Smooth muscle cell (in vitro differentiated cells): ENCODE data around the gene OR51M1. TPM values are rescaled to one million over a fixed set of nuclear protein-coding genes. Genes with fewer than 3 reads are reported as not detected.

ENCODE experiments used
- DNase-seq: peaks from one replicate; lab custom pipeline; 2025; ENCODE audit not compliant: unreplicated experiment; lab: John Stamatoyannopoulos, UW
- H2AFZ ChIP-seq: fragments of 200-600 bp; sonication (generic); 2 replicates; pipeline ENCODE4 v1.6.0; 2016; ENCODE audit warnings: antibody characterized with exemption, low read depth, mild to moderate bottlenecking
- H3F3A ChIP-seq: fragments of 200-600 bp; sonication (generic); 2 replicates; pipeline ENCODE4 v1.6.0; 2017; ENCODE audit warnings: antibody characterized with exemption, low read depth
- H3K27ac ChIP-seq: fragments of 200-600 bp; sonication (generic); 2 replicates; pipeline ENCODE4 v1.5.1; 2016; ENCODE audit warnings: low read depth, mild to moderate bottlenecking
- H3K27me3 ChIP-seq: fragments of 200-600 bp; sonication (generic); 2 replicates; pipeline ENCODE4 v1.6.1; 2016; ENCODE audit warnings: low read depth, mild to moderate bottlenecking
- H3K36me3 ChIP-seq: fragments of 200-600 bp; sonication (generic); 2 replicates; pipeline ENCODE4 v1.5.1; 2016; ENCODE audit warnings: low read depth
- H3K4me1 ChIP-seq: fragments of 200-600 bp; sonication (generic); 2 replicates; pipeline ENCODE4 v1.5.1; 2016; ENCODE audit warnings: low read depth
- H3K4me2 ChIP-seq: fragments of 200-600 bp; sonication (generic); 2 replicates; pipeline ENCODE4 v1.6.0; 2016; ENCODE audit warnings: mild to moderate bottlenecking
- H3K4me3 ChIP-seq: fragments of 200-600 bp; sonication (generic); 2 replicates; pipeline ENCODE4 v1.5.1; 2016; ENCODE audit warnings: mild to moderate bottlenecking
- H3K79me2 ChIP-seq: fragments of 200-600 bp; sonication (generic); 2 replicates; pipeline ENCODE4 v1.6.0; 2016; ENCODE audit warnings: low read depth, mild to moderate bottlenecking
- H3K9ac ChIP-seq: fragments of 200-600 bp; sonication (generic); 2 replicates; pipeline ENCODE4 v1.6.0; 2016; ENCODE audit warnings: low read depth
- H3K9me3 ChIP-seq: fragments of 200-600 bp; sonication (generic); replicated peaks from 2 replicates; pipeline ENCODE4 v1.5.1; 2016; ENCODE audit warnings: low read depth
- H4K20me1 ChIP-seq: fragments of 200-600 bp; sonication (generic); 2 replicates; pipeline ENCODE4 v1.6.0; 2016; ENCODE audit warnings: low read depth
- CTCF ChIP-seq: fragments of 200-600 bp; sonication (generic); IDR thresholded peaks from 2 replicates; pipeline ENCODE4 v1.5.1; 2017; ENCODE audit warnings: borderline replicate concordance, mild to moderate bottlenecking, antibody characterized with exemption; ENCODE audit not compliant: insufficient read depth, poor library complexity, severe bottlenecking
- WGBS: methylation state at CpG from one replicate; pipeline ENCODE4 v1.1.7; 2016; ENCODE audit warnings: low lambda C conversion rate; 5-methylcytosine and 5-hydroxymethylcytosine counted together
- polyA plus RNA-seq: library from polyadenylated mRNA; unstranded; fragments of >200 nt; fragmentation: Nextera tagmentation; extraction: Ambion mirVana; gene quantifications from 2 replicates; pipeline ENCODE4 v1.2.1, GENCODE V29; 2016
- total RNA-seq: library from RNA; depleted of rRNA; stranded (reverse); fragments of >200 nt; gene quantifications from 2 replicates; pipeline ENCODE4 v1.2.3, GENCODE V29; 2014

Gene OR51M1
- total and polyA plus RNA-seq, 2 experiments from 2014 or later: not detected

- Histone ChIP-seq H3F3A (no peaks in the 10 kb centered on the region), H3K79me2 (no peaks in the 10 kb centered on the region), H3K4me3 (no peak overlapping the region), H3K9ac (no peak overlapping the region), H3K27ac (no peak overlapping the region), H3K36me3 (no peaks in the 10 kb centered on the region), H4K20me1 (no peaks in the 10 kb centered on the region), H3K4me1 (peaks cover 15% of the 10 kb centered on the region), H2AFZ (no peak overlapping the region), H3K4me2 (no peak overlapping the region), H3K27me3 (no peaks in the 10 kb centered on the region), H3K9me3 (no peaks in the 10 kb centered on the region)
- peak; percentile 85 for TF ChIP-seq CTCF
- 77% methylated on average over 4 of the region's 4 CpGs for WGBS
- no peak for DNase-seq
Observed at GRCh38 chr11:5380740-5381342, 2.8 kb upstream of the OR51M1 start.

- Histone ChIP-seq H3K79me2 (no peaks in the 10 kb centered on the region), H4K20me1 (no peaks in the 10 kb centered on the region), H3K4me1 (peaks cover 15% of the 10 kb centered on the region), H3K4me2 (no peak overlapping the region), H3K27me3 (no peaks in the 10 kb centered on the region), H3K27ac (no peak overlapping the region), H3K36me3 (no peaks in the 10 kb centered on the region), H3K4me3 (no peak overlapping the region), H3K9ac (no peak overlapping the region), H3F3A (no peaks in the 10 kb centered on the region), H2AFZ (no peak overlapping the region), H3K9me3 (no peaks in the 10 kb centered on the region)
- no peak for TF ChIP-seq CTCF
- no peak for DNase-seq
- WGBS: 86% methylated on average over 2 of the region's 2 CpGs
Observed at GRCh38 chr11:5384335-5384734, 723 bp downstream of the OR51M1 start.

- Histone ChIP-seq H3K4me1 (no peaks in the 10 kb centered on the region), H3K4me3 (no peak overlapping the region), H3K36me3 (no peaks in the 10 kb centered on the region), H3K27me3 (no peaks in the 10 kb centered on the region), H4K20me1 (no peaks in the 10 kb centered on the region), H3K9me3 (no peaks in the 10 kb centered on the region), H3K27ac (no peak overlapping the region), H3F3A (no peaks in the 10 kb centered on the region), H3K4me2 (no peak overlapping the region), H3K9ac (no peak overlapping the region), H2AFZ (no peak overlapping the region), H3K79me2 (no peaks in the 10 kb centered on the region)
- no peak for DNase-seq
- 88% methylated on average over 2 of the region's 2 CpGs for WGBS
- no peak for TF ChIP-seq CTCF
Observed at GRCh38 chr11:5390210-5390609, 6.6 kb downstream of the OR51M1 start.

GRCh38 chr11:5394091-5394490 lies 10.5 kb downstream of the OR51M1 start:
- DNase-seq: no peak
- Histone ChIP-seq H3K27ac (no peak overlapping the region), H2AFZ (no peak overlapping the region), H3K9ac (no peak overlapping the region), H4K20me1 (no peaks in the 10 kb centered on the region), H3K27me3 (no peaks in the 10 kb centered on the region), H3K4me2 (no peak overlapping the region), H3K36me3 (no peaks in the 10 kb centered on the region), H3K4me1 (no peaks in the 10 kb centered on the region), H3K9me3 (no peaks in the 10 kb centered on the region), H3K4me3 (no peak overlapping the region), H3K79me2 (no peaks in the 10 kb centered on the region), H3F3A (no peaks in the 10 kb centered on the region)
- TF ChIP-seq CTCF: no peak
